Lower leg skin (tissue), 3 donors: ENCODE data around the gene TENM4.

ENCODE experiments used
- CTCF ChIP-seq, 3 donors: fragments of 450-650 bp; IDR thresholded peaks; one replicate each; pipeline ENCODE4 v1.5.1; 2016; ENCODE audit warnings: antibody characterized with exemption in 3 of 3, mild to moderate bottlenecking in 3 of 3, moderate library complexity in 2 of 3
- POLR2A ChIP-seq, 2 donors: fragments of 450-650 bp; IDR thresholded peaks; one replicate each; pipeline ENCODE4 v1.6.1; 2016 to 2017; ENCODE audit warnings: antibody characterized with exemption in 2 of 2, mild to moderate bottlenecking in 1 of 2, moderate library complexity in 1 of 2

- TF ChIP-seq CTCF (IDR thresholded peaks at IDR 0.05), result no peak
- no peak for TF ChIP-seq POLR2A (IDR thresholded peaks at IDR 0.05)
Observed at GRCh38 chr11:79321263-79321662, 119.6 kb downstream of the TENM4 start.
